ENCODE data around the gene ENO1. TPM values are rescaled to one million over a fixed set of nuclear protein-coding genes. Genes with fewer than 3 reads are reported as not detected.

Gene ENO1
- total RNA-seq, 2 donors from 2014 or later, result 570 to 767 TPM

DNA sequence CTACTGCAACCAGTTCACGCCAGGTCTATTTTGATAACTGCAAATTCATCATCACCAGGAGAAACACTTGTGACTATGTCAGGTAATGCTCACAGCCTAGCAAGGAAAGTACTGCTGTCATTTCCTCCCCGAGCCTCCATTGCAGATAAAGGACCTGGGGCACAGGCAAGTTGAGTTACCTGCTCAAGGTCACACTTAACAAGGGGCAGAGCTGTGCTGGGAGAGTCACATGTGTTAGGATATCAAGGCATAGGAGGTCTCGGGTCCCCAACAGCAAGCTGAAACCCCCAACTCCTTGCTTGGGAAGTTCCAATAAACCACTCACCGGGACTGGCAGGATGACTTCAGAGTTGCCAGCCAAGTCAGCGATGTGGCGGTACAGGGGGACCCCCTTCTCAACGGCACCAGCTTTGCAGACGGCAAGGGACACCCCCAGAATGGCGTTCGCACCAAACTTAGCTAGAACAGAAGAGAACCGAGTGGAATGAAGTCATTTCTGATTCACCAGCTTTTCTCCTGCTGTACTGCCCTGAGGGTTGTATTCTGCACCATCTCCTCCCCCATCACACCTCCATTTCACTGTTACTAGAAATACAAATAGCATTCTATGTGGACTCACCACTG is 11.6 kb downstream of the ENO1 start:
- no peak for ATAC-seq (ENCODE audit: insufficient number of reproducible peaks, low FRiP score, low read depth)
- no peak overlapping the region for H3K27ac ChIP-seq
- DNase-seq (ENCODE audit: low spot score), result no peak
- H3K27me3 ChIP-seq (replicated peaks; ENCODE audit: insufficient read depth), result no peaks in the 10 kb centered on the region
- H3K9me3 ChIP-seq, result no peaks in the 10 kb centered on the region
- no peak overlapping the region for H3K4me3 ChIP-seq
- H3K4me1 ChIP-seq (ENCODE audit: control insufficient read depth in 1 of 2, low read depth in 2 of 2), result peaks cover 0 to 3% of the 10 kb centered on the region in 2 donors
- TF ChIP-seq, protein P1, sequence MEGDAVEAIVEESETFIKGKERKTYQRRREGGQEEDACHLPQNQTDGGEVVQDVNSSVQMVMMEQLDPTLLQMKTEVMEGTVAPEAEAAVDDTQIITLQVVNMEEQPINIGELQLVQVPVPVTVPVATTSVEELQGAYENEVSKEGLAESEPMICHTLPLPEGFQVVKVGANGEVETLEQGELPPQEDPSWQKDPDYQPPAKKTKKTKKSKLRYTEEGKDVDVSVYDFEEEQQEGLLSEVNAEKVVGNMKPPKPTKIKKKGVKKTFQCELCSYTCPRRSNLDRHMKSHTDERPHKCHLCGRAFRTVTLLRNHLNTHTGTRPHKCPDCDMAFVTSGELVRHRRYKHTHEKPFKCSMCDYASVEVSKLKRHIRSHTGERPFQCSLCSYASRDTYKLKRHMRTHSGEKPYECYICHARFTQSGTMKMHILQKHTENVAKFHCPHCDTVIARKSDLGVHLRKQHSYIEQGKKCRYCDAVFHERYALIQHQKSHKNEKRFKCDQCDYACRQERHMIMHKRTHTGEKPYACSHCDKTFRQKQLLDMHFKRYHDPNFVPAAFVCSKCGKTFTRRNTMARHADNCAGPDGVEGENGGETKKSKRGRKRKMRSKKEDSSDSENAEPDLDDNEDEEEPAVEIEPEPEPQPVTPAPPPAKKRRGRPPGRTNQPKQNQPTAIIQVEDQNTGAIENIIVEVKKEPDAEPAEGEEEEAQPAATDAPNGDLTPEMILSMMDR (IDR thresholded peaks at IDR 0.05), result no peak
- H3K36me3 ChIP-seq, result peaks cover 90% of the 10 kb centered on the region

- H3K4me3 ChIP-seq, result no peak overlapping the region
- H3K4me1 ChIP-seq (ENCODE audit: control insufficient read depth in 1 of 2, low read depth in 2 of 2), result no peaks in the 10 kb centered on the region
- no peak overlapping the region for H3K27ac ChIP-seq
- peaks cover 89% of the 10 kb centered on the region for H3K36me3 ChIP-seq
- H3K27me3 ChIP-seq (replicated peaks; ENCODE audit: insufficient read depth), result no peaks in the 10 kb centered on the region
- no peak for DNase-seq (ENCODE audit: low spot score)
- H3K9me3 ChIP-seq, result no peaks in the 10 kb centered on the region
- ATAC-seq (ENCODE audit: insufficient number of reproducible peaks, low FRiP score, low read depth), result no peak
- TF ChIP-seq, protein P1 (IDR thresholded peaks at IDR 0.05), result no peak
Measured at GRCh38 chr1:8866173-8866791, 12.2 kb downstream of the ENO1 start.

- TF ChIP-seq, protein P1 (IDR thresholded peaks at IDR 0.05), result no peak
- H3K4me3 ChIP-seq, result no peak overlapping the region
- H3K36me3 ChIP-seq, result peaks cover 81% of the 10 kb centered on the region
- ATAC-seq (ENCODE audit: insufficient number of reproducible peaks, low FRiP score, low read depth) (no peak), DNase-seq (ENCODE audit: low spot score) (no peak)
- H3K27ac ChIP-seq, result no peak overlapping the region
- H3K9me3 ChIP-seq, result no peaks in the 10 kb centered on the region
- no peaks in the 10 kb centered on the region for H3K27me3 ChIP-seq (replicated peaks; ENCODE audit: insufficient read depth)
- H3K4me1 ChIP-seq (ENCODE audit: control insufficient read depth in 1 of 2, low read depth in 2 of 2), result peaks cover 0 to 3% of the 10 kb centered on the region in 2 donors
Measured at GRCh38 chr1:8864713-8865344, 13.7 kb downstream of the ENO1 start.

DNA sequence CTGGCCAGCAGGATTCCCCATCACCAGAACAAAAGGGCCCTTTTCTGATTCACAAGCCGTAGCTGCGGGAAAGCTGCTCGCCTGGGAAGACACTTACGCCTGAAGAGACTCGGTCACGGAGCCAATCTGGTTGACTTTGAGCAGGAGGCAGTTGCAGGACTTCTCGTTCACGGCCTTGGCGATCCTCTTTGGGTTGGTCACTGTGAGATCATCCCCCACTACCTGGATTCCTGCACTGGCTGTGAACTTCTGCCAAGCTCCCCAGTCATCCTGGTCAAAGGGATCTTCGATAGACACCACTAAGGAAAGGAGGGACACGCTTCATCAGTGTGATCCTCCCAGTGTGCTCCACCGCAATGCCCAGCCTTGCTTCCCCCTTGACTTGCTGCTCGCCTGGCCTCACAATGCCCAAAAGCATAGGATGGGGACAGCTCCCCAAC is 14.7 kb downstream of the ENO1 start:
- H3K36me3 ChIP-seq, result peaks cover 71% of the 10 kb centered on the region
- H3K4me1 ChIP-seq (ENCODE audit: control insufficient read depth in 1 of 2, low read depth in 2 of 2), result peaks cover 0 to 13% of the 10 kb centered on the region in 2 donors
- H3K4me3 ChIP-seq, result no peak overlapping the region
- H3K9me3 ChIP-seq, result no peaks in the 10 kb centered on the region
- no peak for DNase-seq (ENCODE audit: low spot score)
- no peak for ATAC-seq (ENCODE audit: insufficient number of reproducible peaks, low FRiP score, low read depth)
- H3K27ac ChIP-seq, result no peak overlapping the region
- TF ChIP-seq, protein P1 (IDR thresholded peaks at IDR 0.05), result no peak
- H3K27me3 ChIP-seq (replicated peaks; ENCODE audit: insufficient read depth), result no peaks in the 10 kb centered on the region

DNA sequence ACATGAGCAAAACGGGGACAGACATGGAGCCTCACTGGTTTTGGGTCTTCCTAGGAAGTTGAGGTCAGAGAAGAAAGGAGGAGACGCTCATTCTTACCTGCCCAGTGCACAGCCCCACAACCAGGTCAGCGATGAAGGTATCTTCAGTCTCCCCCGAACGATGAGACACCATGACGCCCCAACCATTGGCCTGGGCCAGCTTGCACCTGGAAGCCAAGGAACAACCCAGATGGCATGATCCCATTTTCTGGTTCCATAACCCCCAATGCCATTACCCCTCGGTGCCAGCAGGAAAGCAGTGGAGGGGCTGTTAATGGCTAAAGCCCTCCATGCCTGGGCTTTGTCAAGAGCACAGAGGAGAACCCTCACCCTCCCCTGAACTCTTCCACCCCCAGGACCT is 15.3 kb downstream of the ENO1 start:
- no peaks in the 10 kb centered on the region for H3K9me3 ChIP-seq
- H3K4me1 ChIP-seq (ENCODE audit: control insufficient read depth in 1 of 2, low read depth in 2 of 2), result peaks cover 4 to 19% of the 10 kb centered on the region in 2 donors
- H3K36me3 ChIP-seq, result peaks cover 70% of the 10 kb centered on the region
- no peak overlapping the region for H3K27ac ChIP-seq
- H3K4me3 ChIP-seq, result no peak overlapping the region
- no peak for ATAC-seq (ENCODE audit: insufficient number of reproducible peaks, low FRiP score, low read depth)
- H3K27me3 ChIP-seq (replicated peaks; ENCODE audit: insufficient read depth), result no peaks in the 10 kb centered on the region
- TF ChIP-seq, protein P1 (IDR thresholded peaks at IDR 0.05), result no peak
- DNase-seq (ENCODE audit: low spot score), result no peak
